Midbrain (tissue), 1 donor: Measurements from ENCODE around the gene OR7G1.

ENCODE experiments used
- DNase-seq: peaks from one replicate; lab custom pipeline; 2025; lab: John Stamatoyannopoulos, UW

Gene OR7G1

GRCh38 chr19:9115307-9115813 lies at the start of gene OR7G1:
OR7G1 (minus strand) TSS chr19:9115763; CDS start chr19:9115763, 0 bp downstream.
- DNase-seq: no peak

- DNase-seq: no peak
Observed at GRCh38 chr19:9165261-9165660, 49.7 kb upstream of the OR7G1 start.

DNA sequence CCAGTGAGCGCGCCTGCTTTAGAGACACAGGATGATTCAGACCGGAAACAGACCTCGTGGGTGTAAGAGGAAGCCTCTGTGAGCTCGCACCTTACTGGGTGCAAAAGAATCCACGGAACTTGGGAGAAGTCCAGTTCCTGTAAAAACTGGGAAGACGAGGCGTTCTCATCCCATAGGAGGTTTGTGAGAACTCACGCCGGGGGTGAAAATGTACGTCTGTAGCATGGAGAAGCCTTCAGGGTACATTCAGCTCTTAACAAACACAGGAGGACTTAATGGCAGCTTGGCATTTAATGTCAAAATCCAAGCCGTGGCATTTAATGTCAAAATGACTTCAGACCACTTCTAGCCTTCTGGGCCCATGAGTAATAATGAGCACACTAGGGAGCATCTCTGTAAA lies 45.9 kb upstream of the OR7G1 start:
- DNase-seq: no peak

DNA sequence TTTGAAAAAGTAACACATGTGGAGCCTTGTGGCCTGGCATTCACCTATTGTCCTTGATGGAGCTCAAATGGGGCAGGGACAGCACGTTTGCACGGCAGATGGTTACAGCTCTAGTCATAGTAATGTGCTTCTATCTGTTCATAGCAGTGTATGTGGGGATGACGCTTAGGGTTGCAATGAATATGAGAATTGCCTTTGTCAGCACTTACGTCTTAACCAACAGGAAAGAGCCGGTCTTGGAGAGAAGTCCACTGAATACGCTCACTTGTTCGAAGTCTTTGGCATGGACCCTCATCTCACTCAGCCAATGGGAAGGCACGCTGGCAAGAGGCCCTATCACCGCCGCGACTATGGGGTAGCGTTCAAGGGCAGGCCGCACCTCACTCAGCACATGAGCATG lies 44.3 kb upstream of the OR7G1 start:
- DNase-seq: no peak

GRCh38 chr19:9156304-9156703 lies 40.7 kb upstream of the OR7G1 start:
- DNase-seq: no peak

GRCh38 chr19:9155591-9155990 lies 40.0 kb upstream of the OR7G1 start:
- DNase-seq: no peak

- DNase-seq: no peak
Observed at GRCh38 chr19:9151367-9151766, 35.8 kb upstream of the OR7G1 start.

DNA sequence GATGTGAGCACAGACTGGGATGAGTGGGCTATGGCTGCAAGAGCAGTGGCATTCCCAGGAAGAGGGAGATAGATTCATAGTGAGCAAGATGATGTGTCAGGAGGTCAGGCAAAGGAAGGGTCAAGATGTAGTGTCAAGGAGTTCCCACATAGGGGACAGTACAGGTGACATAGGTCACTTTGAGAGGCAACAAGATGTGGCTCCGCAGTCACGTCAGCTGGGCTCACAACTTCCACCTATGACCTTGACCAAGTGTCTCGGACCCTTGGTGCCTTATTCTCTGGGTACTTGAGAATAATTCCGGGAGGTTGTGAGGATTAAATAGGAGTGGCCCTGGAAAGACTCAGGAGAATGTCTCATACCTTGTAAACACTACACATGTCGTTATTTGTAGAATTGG lies 35.1 kb upstream of the OR7G1 start:
- no peak for DNase-seq

DNA sequence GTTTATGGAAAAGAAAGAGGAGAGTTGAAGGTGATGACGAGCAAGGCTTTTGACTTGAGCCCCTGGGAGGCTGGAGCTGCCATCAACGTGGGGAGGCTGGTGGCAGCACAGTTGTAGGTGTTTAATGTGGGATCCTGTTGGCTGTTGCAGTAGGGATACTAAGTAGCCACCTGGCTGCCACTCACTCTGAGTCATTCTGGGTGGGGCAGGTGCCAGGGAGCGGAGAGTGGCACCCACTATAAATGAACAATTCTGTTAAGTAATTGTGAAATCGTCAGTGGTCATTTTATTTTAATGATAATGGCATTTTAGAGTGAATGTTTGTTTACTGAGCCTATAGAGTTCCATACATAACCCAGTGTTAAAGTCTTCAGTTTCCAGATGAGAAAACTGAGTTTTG lies 34.4 kb upstream of the OR7G1 start:
- DNase-seq: no peak

GRCh38 chr19:9148697-9149096 lies 33.1 kb upstream of the OR7G1 start:
- no peak for DNase-seq

- DNase-seq: no peak
Observed at GRCh38 chr19:9146882-9147281, 31.3 kb upstream of the OR7G1 start.

DNA sequence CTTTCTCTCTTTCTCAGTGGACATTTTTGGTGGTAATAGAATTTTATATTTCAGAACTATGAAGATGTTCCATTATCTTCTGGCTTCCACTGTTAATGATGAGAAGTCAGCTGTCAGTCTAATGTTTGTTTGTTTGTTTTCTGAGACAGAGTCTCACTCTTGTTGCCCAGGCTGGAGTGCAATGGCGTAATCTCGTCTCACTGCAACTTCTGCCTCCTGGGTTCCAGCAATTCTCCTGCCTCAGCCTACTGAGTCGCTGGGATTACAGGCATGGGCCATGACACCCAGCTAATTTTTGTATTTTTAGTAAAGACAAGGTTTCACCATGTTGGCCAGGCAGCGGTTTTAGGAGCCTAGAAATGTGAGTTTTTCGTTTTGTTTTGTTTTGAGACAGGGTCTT lies 29.4 kb upstream of the OR7G1 start:
- no peak for DNase-seq

DNA sequence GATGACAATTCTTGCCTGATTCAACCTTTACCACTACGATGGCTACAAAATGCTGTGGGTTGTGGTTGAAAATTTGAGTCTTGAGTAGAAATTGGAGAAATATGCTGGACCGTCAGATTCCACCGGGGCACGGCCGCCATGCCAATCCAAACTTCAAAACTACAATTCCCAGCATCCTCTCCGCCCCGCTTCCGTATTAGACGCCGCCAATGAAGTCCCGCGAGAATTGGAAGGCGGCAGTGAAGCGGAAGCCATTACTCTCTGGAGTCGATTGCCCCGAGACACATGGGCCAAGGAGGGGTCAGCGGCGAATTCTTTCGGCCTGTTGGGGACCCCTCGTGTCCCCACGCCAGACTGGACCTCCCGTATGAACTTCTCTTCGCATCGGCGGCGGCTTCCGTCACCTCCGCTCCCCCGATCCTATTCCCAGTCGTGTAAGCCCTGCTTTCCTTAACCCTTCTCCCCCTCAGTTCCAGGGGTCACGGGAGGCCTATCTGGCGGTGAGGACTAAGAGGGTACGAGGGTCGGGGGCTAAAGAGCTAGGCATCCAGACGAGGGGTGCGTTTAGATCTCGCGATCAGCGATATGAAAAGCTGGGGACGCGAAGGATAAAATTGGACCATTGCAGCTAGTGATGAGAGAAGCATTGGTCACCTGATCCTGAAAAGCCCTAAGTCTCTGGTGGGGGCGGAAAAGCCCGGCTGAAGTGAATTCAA lies 24.8 kb upstream of the OR7G1 start, which contains the start of gene ZNF317:
Gene ZNF317 (plus strand): TSS at position 239 of the 716 bp plus-strand sequence. CDS start 15,620 bp downstream, outside the sequence.
- peak; percentile 94 for DNase-seq

GRCh38 chr19:9139609-9140158 lies 24.1 kb upstream of the OR7G1 start:
- no peak for DNase-seq

- no peak for DNase-seq
Observed at GRCh38 chr19:9132422-9132821, 16.9 kb upstream of the OR7G1 start.

DNA sequence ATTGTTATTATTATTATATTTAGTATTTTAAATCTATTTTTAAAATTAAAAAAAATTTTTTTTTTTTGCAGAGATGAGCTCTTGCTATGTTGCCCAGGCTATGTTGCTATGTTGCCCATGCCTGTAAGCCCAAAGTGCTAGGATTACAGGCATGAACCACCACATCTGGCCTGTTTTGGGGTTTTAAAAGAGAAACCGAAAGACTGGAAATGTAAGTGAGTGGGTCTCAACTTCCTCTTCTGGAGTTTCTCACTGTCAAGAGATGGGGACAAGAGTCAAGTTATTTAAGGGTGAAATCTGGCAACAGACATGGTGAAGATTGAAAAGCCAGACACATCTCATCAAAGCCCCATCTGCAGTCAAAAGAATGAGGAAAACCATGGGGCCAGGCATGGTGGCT lies 15.4 kb upstream of the OR7G1 start:
- no peak for DNase-seq

DNA sequence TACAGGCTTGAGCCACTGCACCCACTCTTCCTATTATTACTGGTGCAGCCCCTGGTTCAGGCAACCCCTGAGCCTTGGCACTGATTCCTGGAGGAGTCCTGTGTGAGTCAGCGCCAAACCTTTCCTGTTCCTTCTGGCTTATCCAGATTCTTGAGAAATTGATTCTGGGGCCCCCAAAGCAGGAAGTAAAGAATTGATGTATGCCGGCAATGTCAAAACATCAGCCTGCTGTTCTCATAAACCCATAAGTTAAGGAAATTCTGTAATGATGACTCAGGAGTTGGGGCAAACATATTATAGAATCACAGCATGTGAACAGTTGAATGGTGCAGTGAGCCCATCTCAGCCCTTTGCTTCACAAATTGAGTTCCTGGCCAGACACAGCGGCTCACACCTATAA lies 12.6 kb upstream of the OR7G1 start:
- no peak for DNase-seq

GRCh38 chr19:9126900-9127405 lies 11.4 kb upstream of the OR7G1 start, which contains the start of gene OR7G3:
OR7G3 (minus strand) TSS chr19:9126950; CDS start chr19:9126950, 0 bp downstream.
- DNase-seq: no peak

GRCh38 chr19:9116547-9116946 lies 984 bp upstream of the OR7G1 start:
- DNase-seq: no peak

GRCh38 chr19:9109959-9110358 lies 5.6 kb downstream of the OR7G1 start:
- no peak for DNase-seq

DNA sequence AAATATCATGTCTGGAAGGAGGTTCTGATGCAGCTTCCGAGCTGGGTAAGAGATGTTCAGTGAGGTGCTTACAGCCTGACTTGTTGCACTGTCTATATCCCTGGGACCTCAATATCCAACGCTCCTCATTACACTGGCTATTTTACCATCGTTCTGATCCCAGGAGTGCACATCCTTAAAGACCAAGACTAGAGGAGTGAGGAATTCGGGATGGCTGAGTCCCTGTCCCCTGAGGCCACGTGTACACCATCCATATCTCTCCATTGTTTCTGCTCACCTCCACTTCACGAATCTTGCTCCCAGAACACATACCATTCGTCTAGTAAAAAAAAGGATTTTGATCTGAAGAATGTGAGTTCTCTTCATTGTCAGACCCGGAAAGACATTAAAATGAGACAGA lies 8.2 kb downstream of the OR7G1 start, which contains the start of gene OR7G2:
Gene OR7G2 (minus strand): TSS at position 101 of the 400 bp plus-strand sequence. CDS start 4,232 bp downstream, outside the sequence.
- no peak for DNase-seq

- no peak for DNase-seq
Observed at GRCh38 chr19:9086761-9087160, 28.8 kb downstream of the OR7G1 start, which contains the start of gene OR1M1. OR1M1 (plus strand) TSS chr19:9087061; CDS start chr19:9093245, 6,184 bp downstream.

DNA sequence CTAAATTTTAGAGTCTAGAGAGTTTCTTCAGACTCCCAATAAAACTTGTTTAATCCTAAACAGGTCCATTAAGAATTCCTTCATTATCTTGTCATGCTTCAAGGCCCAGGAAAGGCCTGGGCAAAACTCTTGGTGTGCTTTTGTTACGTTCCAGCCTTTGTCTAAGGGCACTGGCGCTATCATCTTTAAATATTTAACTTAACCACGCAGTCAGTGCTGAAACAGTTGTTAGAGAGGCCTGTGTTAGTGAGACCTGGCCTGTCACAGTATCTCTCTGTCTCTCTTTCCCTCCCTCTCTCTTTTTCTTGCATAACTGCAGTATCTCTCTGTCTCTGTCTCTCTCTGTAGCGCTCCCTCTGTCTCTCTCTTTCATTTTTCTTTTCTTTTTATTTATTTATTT lies 36.9 kb downstream of the OR7G1 start:
- no peak for DNase-seq
